Measurements from ENCODE around the gene BUB3.

The BUB3 gene

GRCh38 chr10:123141791-123142700, 12.2 kb upstream of the BUB3 start:
- no peak for DNase-seq

- no peak for DNase-seq
These were observed 11.5 kb upstream of the BUB3 start for GRCh38 chr10:123142701-123143161.

GRCh38 chr10:123143162-123143824, 10.9 kb upstream of the BUB3 start:
- DNase-seq, result no peak

- DNase-seq, result no peak
These were observed 10.4 kb upstream of the BUB3 start for GRCh38 chr10:123143825-123144168.

GRCh38 chr10:123144697-123145541, 9.3 kb upstream of the BUB3 start:
- DNase-seq, result no peak

GRCh38 chr10:123145542-123146012, 8.6 kb upstream of the BUB3 start:
- no peak for DNase-seq

- no peak for DNase-seq
These were observed 7.9 kb upstream of the BUB3 start for GRCh38 chr10:123146013-123146893.

- DNase-seq, result no peak
These were observed 7.1 kb upstream of the BUB3 start for GRCh38 chr10:123146894-123147634.

GRCh38 chr10:123147635-123148413, 6.4 kb upstream of the BUB3 start, which contains the start of gene HMX2:
Gene HMX2, plus strand, starts transcription at chr10:123148136. Its CDS starts 243 bp downstream, at chr10:123148379.
- peak; percentile 51 for DNase-seq

- DNase-seq, result no peak
These were observed 5.6 kb upstream of the BUB3 start for GRCh38 chr10:123148414-123149161.

- no peak for DNase-seq
These were observed 5.0 kb upstream of the BUB3 start for GRCh38 chr10:123149162-123149567.

- peak; percentile 47 for DNase-seq
These were observed 4.5 kb upstream of the BUB3 start for GRCh38 chr10:123149568-123150270.

- peak; percentile 23 for DNase-seq
These were observed 3.8 kb upstream of the BUB3 start for GRCh38 chr10:123150271-123150985.

GRCh38 chr10:123150986-123151736, 3.0 kb upstream of the BUB3 start:
- DNase-seq, result peak; percentile 42

- no peak for DNase-seq
These were observed 2.5 kb upstream of the BUB3 start for GRCh38 chr10:123151737-123152135.

GRCh38 chr10:123153486-123154091, 613 bp upstream of the BUB3 start:
- DNase-seq, result no peak
